Measurements from ENCODE around the gene CNP. TPM values are rescaled to one million over a fixed set of nuclear protein-coding genes. Genes with fewer than 3 reads are reported as not detected.
A peak's percentile ranks its signal among the peaks of the same experiment; 100 is the strongest.
"Not testable (repeated sequence)": the region's sequence is repeated elsewhere in the genome, so short reads cannot be mapped to it uniquely, and the experiment has no call there.

The CNP gene
- total RNA-seq, 4 donors from 2014 or later = 41.8 to 65.2 (median 53.8) TPM

GRCh38 chr17:42017866-42018200 is 51.2 kb downstream of the CNP start:
- DNase-seq = no peak
- Histone ChIP-seq H3K4me1 (peaks cover 34 to 37% of the 10 kb centered on the region in 2 donors), H3K4me3 (replicated peaks in 1 of 3) (peak overlapping the region; percentile 28 to 85 (median 80)), H3K36me3 (peaks cover 6 to 8% of the 10 kb centered on the region in 2 donors), H3K27ac (peak overlapping the region; percentile 86 to 95 (median 91)), H3K27me3 (no peaks in the 10 kb centered on the region), H3K9me3 (no peaks in the 10 kb centered on the region)
- intact Hi-C loops (cut with DNase I) = no loop called here
- 5 to 10% methylated on average over 11 of the region's 11 CpGs for WGBS, 2 donors
- no peak for TF ChIP-seq POLR2A (IDR thresholded peaks at IDR 0.05)
- TF ChIP-seq CTCF (IDR thresholded peaks at IDR 0.05) = no peak

- TF ChIP-seq CTCF (IDR thresholded peaks at IDR 0.05) = no peak
- no peak for TF ChIP-seq POLR2A (IDR thresholded peaks at IDR 0.05)
- peak overlapping the region in 1 of 3 donors; percentile 85 for H3K4me3 ChIP-seq (replicated peaks in 1 of 3)
- H3K27ac ChIP-seq = peak overlapping the region in 2 of 3 donors; percentile 86 to 95
- H3K27me3 ChIP-seq = no peaks in the 10 kb centered on the region
- peaks cover 34 to 37% of the 10 kb centered on the region in 2 donors for H3K4me1 ChIP-seq
- H3K9me3 ChIP-seq = no peaks in the 10 kb centered on the region
- WGBS, 2 donors = 29 to 35% methylated on average over 3 of the region's 3 CpGs
- DNase-seq = no peak
- intact Hi-C loops (cut with DNase I) = no loop called here
- H3K36me3 ChIP-seq = peaks cover 11 to 13% of the 10 kb centered on the region in 2 donors
These were observed 51.7 kb downstream of the CNP start for GRCh38 chr17:42018339-42018738.

- Histone ChIP-seq H3K27ac (no peak overlapping the region), H3K36me3 (peaks cover 17 to 20% of the 10 kb centered on the region in 2 donors), H3K9me3 (no peaks in the 10 kb centered on the region), H3K4me1 (peaks cover 35 to 37% of the 10 kb centered on the region in 2 donors), H3K27me3 (no peaks in the 10 kb centered on the region), H3K4me3 (replicated peaks in 1 of 3) (no peak overlapping the region)
- intact Hi-C loops (cut with DNase I) = no loop called here
- 94 to 96% methylated on average over 4 of the region's 4 CpGs for WGBS, 2 donors
- no peak for DNase-seq
- TF ChIP-seq POLR2A (IDR thresholded peaks at IDR 0.05) = no peak
- TF ChIP-seq CTCF (IDR thresholded peaks at IDR 0.05) = no peak
These were observed 52.4 kb downstream of the CNP start for GRCh38 chr17:42018988-42019387.

GRCh38 chr17:42019509-42020404 is 53.2 kb downstream of the CNP start, which contains the start of gene NKIRAS2:
NKIRAS2 (plus strand) TSS chr17:42020090; CDS start chr17:42021578, 1,488 bp downstream.
- Histone ChIP-seq H3K4me3 (replicated peaks in 1 of 3) (peak within 1 kb of the TSS; percentile 56 to 94 (median 71)), H3K36me3 (peaks cover 20 to 21% of the 10 kb centered on the region in 2 donors), H3K4me1 (peaks cover 36 to 43% of the 10 kb centered on the region in 2 donors), H3K9me3 (no peaks in the 10 kb centered on the region), H3K27ac (peak within 1 kb of the TSS; percentile 61 to 85 (median 62)), H3K27me3 (no peaks in the 10 kb centered on the region)
- DNase-seq = peak; percentile 94
- 25 to 30% methylated on average over 9 to 12 of the region's 49 CpGs for WGBS, 2 donors
- intact Hi-C loops (cut with DNase I) = loop anchor here (5.0 kb wide), 2 partner anchors 47 to 98 kb away; no protein-coding TSS in a partner anchor
- TF ChIP-seq CTCF (IDR thresholded peaks at IDR 0.05) (peak; percentile 72 to 97 (median 90)), POLR2A (IDR thresholded peaks at IDR 0.05) (peak in 1 of 2 donors; percentile 61)

- intact Hi-C loops (cut with DNase I) = loop anchor here (5.0 kb wide), 2 partner anchors 49 to 96 kb away; no protein-coding TSS in a partner anchor
- H3K4me3 ChIP-seq (replicated peaks in 1 of 3) = peak overlapping the region in 1 of 3 donors; percentile 71
These were observed 54.2 kb downstream of the CNP start for GRCh38 chr17:42020845-42021244.

More at GRCh38 chr17:42020845-42021244, 54.2 kb downstream of the CNP start:
- Histone ChIP-seq H3K27ac (peak overlapping the region in 1 of 3 donors; percentile 85), H3K36me3 (peaks cover 20 to 21% of the 10 kb centered on the region in 2 donors), H3K4me1 (peaks cover 26 to 39% of the 10 kb centered on the region in 2 donors)
- H3K9me3 ChIP-seq, H3K27me3 ChIP-seq, DNase-seq: not testable (repeated sequence)
- WGBS, 2 donors = 72 to 80% methylated on average over 8 of the region's 8 CpGs

Data from thyroid gland (tissue), 4 donors.